Stimulated activated naive CD4-positive, alpha-beta T cell (primary cell): ENCODE measurements around the gene LHFPL5.

Source experiments
- DNase-seq, 6 experiments: peaks; one replicate each; lab custom pipeline; 2025; lab: John Stamatoyannopoulos, UW

The LHFPL5 gene

DNA sequence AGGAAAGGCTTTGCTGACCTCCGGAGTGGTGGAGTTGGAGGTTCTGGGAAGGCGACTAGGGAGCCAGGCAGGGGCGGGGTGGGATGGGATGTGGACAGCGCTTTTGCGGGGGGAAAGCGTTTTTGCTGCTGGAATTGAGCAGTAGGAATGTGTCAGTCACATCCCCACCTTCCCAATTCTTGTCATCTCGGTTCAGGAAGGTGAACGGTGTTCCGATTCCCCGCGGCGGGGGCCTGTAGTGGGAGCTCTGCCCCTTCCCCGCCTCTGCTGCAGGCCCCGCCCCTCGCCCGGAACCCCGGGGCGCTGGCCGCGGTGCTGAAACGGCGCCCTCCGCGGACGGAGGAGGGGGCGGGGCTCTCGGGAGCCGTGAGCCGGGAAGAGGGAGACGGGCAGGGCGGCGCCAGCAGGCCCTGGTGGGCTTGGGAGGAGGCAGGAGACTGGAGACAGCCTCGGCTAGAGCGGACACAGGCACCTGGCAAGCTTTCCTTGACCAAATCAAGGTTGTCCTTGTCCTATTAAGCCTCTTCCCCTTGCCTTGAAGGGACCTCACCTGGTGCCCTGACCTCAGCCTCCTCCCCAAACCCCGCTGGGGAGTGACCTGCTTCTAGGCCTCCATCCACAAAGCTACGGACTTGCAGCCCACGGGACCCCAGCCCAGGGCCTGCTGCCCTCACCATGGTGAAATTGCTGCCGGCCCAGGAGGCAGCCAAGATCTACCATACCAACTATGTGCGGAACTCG, at the start of gene LHFPL5:
Gene LHFPL5 (plus strand): TSS at position 357 of the 741 bp plus-strand sequence. CDS start 319 bp downstream, at position 676.
- peak in 4 of 6 experiments; percentile 9 to 50 (median 30) for DNase-seq

DNA sequence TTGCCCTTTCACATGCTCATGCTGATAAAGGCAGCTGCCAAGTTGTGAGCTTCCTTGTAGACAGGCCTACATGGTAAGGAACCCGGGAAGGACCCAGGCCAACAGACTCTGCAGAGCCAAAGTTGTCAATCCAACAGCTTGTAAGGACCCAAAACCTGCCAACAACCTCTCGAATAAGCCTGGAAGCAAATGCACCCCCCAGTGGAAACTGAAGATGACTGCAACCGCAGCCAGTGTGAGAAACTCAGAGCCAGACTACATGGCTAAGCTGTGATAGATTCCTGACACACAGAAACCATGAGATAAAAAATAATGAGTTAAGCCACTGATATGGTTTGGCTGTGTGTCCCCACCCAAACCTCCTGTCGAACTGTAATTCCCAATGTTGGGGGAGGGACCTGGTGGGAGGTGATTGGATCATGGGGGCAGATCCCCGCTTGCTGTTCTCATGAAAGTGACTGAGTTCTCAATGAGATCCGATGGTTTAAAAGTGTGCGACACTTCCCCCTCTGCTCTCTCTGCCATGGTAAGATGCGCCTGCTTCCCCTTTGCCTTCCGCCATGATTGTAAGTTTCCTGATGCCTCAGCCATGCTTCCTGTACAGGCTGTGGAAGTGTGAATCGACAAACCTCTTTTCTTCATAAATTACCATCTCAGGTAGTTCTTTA, 47.6 kb upstream of the LHFPL5 start:
- DNase-seq = no peak

DNA sequence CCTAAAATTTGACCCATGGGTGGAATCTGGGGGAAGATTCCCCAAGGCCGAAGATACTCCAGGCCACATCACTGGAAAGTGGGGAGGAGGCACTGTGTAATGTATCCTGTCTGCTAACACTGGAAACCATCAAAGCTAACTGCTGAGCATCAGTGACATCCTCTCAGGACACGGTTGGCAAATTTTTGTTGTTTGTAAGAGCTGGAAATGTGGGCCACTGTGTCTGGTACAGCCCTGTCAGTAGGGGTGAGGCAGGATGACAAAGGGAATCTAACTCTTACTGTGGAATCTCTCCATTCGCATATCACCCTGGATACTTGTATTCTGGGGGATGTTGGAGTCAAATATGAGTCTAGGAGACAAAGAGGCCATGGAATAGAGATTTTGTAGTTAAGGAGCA, 45.7 kb upstream of the LHFPL5 start:
- DNase-seq = no peak

DNA sequence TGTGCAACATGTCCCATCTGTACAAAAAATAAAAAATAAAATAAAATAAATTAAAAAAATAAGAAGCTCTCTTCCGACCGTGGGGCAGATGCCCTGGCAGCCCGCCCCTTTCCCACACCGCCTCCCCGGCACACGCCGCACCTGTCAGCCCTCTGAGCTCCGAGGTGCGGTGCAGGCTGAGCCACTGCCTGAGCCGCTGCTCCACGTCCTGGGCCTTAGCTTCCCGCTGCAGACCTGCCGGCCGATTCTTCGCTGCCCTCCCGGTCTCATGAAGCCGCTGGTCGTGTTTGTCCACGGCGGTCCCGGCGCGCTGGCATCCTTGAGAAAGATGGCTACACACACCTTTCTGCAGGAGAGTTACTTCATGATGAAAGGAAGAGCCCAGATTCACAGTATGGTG, 39.4 kb upstream of the LHFPL5 start:
- no peak for DNase-seq

DNA sequence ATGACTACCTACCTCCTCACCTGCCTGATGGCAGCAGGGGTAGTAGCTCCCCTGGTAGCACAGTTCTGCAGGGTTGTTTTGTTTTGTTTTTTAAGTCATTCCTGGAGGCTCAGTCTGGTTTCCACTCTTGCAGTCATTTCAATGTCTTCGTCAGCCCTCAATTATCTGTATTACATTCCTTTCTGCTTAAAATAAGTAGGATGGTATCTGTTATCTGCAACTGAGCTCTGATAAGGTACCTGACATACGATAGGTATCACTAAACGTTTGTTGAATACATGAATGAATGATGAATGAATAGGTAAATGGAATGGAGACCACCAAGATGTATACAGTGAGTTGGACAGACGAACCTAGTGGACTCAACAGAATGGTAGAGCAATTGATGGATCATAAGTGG, 35.9 kb upstream of the LHFPL5 start:
- DNase-seq = no peak

DNA sequence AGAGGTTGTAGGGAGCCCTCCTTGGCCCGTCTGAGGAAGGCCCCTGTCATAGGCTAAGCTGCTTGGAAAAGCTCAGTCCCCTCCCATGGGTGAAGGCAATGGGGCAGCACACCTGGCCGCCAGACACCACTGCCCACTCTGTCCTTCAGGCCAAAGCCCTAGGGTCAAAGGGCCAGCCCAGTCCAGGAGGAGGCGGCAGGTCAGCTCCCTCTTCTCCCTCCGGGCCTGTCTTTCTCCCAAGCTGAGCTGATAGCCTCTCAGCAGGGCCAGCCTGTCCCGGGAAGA, 33.9 kb upstream of the LHFPL5 start:
- no peak for DNase-seq

DNA sequence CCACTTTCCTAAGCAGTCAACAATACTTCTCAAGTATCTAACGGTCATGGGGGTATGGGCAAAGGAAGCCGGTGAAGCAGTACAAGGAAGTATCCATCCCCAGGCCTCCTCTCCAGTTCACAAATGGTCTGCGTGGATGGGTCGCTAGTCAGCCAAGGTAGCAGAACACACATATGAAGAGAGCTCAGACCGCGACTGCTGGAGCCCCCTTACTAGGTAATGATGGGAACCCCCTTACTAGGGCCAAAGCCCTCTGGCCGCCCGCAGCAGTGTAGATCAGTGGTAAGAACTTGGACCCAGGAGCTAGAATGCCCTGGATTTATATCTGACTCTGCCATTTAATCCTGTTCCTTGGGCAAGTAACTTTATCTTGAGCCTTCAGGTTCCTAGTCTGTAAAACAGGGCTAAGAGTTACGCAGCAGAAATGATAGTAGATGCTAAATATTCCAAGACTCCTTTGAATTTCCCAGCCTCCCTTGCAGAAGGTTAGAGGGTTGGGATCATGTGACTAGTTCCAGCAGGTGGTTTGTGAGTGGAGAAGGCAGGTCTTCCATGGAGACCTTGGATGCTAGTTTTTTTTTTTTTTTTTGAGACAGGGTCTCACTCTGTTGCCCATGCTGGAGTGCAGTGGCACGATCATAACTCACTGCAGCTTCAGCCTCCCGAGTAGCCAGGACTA, 30.9 kb upstream of the LHFPL5 start:
- no peak for DNase-seq

DNA sequence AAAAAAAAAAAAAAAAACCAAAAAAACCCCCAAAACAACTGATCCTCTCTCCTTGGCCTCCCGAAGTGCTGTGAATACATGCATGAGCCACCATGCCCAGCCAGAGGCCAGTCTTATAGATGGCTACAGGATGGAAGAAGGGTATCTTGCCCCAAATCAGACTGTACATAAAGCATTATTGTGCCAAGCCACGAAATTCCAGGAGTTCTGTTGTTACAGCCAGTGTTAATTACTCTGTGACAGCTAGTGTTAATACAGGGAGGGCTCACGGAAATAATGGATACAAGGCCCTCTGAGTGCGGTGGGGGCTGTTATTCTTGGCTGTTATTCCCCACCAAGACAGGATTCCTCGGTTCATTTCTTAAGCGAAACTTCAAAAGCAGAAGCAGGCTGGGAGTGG, 30.1 kb upstream of the LHFPL5 start:
- no peak for DNase-seq

GRCh38 chr6:35776364-35777215, 28.6 kb upstream of the LHFPL5 start, which contains the start of gene CLPSL2:
CLPSL2 (plus strand) TSS chr6:35776598; CDS start chr6:35776619, 21 bp downstream.
- peak in 1 of 6 experiments; percentile 7 for DNase-seq

DNA sequence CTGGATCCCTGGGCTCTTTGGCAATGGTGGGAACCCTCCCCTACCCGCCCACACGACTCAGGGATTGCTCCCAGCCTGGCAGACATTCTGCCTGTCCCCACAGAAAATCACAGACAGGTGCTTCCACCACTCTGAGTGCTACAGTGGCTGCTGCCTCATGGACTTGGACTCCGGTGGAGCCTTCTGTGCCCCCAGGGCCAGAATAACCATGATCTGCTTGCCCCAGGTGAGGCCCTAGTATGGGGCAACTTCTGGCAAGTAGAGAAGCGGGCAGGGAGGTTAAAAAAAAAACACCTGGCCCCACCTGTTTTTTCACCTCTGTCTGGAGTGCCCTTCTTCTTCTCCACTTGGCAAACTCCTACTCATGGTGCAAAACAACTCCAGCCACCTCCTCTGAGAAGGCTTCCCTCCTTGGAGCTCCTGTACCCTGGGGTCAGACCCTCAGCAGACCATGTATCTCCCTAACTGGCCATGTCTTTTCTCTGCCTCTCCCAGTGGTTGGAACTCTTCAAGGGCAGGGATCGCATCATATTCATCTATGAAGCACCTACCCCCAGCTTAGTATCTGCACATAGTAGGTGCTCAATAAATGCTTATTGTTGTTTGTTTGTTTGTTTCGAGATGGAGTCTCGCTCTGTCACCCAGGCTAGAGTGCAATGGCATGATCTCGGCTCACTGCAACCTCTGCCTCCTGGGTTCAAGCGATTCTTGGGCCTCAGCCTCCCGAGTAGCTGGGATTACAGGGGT, 27.6 kb upstream of the LHFPL5 start:
- no peak for DNase-seq

DNA sequence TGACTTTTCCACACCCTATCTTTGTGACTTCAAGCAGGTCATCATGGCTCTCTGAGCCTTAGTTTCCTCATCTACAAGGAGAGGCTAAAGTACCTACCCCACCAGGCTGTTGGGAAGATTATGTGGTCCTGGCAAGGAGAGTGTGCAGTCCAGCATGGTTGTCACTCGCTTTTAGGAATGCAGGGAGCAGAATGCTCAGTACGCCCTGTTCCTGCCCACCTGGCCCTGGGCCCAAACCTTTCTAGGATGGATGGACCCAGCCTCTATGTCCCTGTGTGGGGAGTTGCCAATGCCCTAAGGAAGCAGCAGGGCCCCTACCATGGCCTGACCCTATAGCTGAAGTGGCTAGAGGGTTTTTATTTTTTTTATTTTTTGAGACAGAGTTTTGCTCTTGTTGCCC, 26.7 kb upstream of the LHFPL5 start:
- DNase-seq = no peak

GRCh38 chr6:35780719-35781118, 24.4 kb upstream of the LHFPL5 start, which contains the start of gene CLPSL1:
CLPSL1 (plus strand) TSS chr6:35781019; CDS start chr6:35781111, 92 bp downstream.
- no peak for DNase-seq

GRCh38 chr6:35781290-35781689, 23.9 kb upstream of the LHFPL5 start:
- no peak for DNase-seq

GRCh38 chr6:35782424-35782823, 22.7 kb upstream of the LHFPL5 start:
- no peak for DNase-seq

- no peak for DNase-seq
Observed at GRCh38 chr6:35784200-35784599, 21.0 kb upstream of the LHFPL5 start.

GRCh38 chr6:35786272-35786671, 18.9 kb upstream of the LHFPL5 start:
- no peak for DNase-seq

- no peak for DNase-seq
Observed at GRCh38 chr6:35786810-35787209, 18.3 kb upstream of the LHFPL5 start.

DNA sequence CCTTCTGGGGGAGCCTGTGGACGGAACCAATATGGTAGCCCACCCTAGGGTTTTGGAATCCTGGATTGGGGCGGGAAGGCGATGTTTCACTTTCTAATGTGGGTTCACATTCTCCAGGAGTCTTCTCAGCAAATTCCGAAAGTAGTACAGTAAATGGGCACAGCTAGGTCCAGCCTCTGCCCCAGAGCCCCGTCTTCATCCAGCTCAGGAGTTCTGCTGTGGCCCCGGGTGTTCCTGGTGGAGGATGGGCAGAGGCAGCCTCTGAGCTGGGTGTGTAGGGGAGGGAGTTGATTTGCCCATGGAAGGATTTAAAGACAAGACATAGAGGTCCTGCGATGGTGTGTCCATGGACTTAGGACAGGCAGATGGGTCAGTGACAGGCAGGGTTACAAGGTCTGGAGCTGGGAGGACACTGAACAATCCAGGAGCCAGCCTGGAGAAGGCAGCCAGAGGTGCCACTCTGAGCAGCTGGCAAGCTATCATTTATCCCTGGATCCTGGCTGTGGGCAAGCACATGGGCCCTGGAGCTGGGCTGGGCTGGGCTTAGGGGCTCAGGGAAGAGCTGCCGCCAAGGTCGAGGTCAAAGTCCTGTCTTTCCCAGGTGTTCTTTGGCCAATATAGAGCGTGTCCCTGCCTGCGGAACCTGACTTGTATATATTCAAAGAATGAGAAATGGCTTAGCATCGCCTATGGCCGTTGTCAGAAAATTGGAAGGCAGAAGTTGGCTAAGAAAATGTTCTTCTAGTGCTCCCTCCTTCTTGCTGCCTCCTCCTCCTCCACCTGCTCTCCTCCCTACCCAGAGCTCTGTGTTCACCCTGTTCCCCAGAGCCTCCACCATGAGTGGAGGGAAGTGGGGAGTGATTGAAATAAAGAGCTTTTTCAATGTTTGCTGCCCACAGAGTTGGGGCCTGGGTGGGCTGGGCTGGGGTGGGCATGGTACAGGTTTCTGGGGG, 17.6 kb upstream of the LHFPL5 start:
- no peak for DNase-seq

DNA sequence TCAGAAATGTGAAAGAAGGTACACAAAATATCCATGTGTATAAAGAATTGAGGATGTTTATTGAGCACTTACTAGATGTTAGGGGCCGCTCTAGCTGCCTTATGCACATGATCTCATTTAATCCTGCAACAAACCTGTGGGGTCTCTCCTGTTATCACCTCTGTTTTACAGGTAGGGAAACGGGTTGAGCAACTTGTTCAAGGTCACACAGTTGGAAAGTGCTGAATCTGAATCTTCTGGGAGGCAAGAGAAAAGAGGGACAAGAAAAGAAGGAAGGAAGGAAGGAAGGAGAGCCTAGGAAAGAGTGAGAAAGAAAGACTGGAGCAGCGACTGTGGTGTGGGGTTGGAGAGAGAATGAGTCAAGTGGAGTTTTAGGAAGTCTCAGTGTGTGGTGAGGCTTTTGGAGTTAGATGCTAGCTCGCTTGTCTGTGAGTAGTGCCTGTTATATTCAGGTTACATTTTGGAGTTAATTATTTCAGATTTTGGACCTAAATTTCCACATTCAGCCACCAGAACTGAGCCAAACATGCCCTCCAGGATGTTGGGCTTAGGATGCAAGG, 16.6 kb upstream of the LHFPL5 start:
- DNase-seq = no peak

DNA sequence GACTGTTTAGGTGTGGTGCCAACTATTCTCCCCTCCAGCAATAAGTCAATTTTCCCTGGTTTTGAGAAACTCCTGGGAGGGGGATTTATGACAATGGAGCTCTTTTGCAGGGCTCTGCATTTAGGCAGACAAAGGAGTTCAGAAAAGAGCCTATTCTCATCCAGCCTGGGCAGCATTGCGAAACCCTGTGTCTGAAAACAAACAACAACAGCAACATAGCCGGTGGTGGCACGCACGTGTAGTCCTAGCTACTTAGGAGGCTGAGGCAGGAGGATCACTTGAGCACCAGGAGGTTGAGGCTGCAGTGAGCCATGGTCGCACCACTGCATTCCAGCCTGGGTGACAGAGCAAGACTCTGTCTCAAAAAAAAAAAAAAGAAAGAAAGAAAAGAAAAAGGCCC, 14.5 kb upstream of the LHFPL5 start:
- DNase-seq = no peak
